GM12801 (cell line): ENCODE data around the gene LMF1.

Experiments
- TF ChIP-seq, protein P1 (sequence below): IDR thresholded peaks from one replicate; pipeline ENCODE4 v1.5.1; 2011; ENCODE audit warnings: control low read depth; ENCODE audit not compliant: insufficient read length; ENCODE audit errors: extremely low read depth

LMF1 gene

DNA sequence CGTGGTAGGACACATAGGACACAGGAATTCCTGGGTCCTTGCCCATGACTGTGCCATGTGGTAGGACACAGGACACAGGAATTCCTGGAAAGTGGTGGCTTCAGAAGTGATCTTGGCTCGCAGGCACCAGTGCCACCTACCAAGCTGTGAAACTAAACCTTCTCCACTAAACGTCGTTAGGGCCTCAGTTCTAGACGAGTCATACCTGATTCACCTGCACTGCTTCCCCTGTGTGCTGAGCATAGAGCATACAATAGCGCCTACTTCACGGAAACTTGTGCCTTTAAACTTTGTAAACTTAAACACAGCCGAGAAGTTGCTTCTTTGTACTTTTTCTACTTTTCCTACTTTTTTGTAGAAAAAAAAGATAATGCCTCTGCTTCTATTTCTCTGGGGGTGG is 15.6 kb upstream of the LMF1 start:
- TF ChIP-seq, protein P1, sequence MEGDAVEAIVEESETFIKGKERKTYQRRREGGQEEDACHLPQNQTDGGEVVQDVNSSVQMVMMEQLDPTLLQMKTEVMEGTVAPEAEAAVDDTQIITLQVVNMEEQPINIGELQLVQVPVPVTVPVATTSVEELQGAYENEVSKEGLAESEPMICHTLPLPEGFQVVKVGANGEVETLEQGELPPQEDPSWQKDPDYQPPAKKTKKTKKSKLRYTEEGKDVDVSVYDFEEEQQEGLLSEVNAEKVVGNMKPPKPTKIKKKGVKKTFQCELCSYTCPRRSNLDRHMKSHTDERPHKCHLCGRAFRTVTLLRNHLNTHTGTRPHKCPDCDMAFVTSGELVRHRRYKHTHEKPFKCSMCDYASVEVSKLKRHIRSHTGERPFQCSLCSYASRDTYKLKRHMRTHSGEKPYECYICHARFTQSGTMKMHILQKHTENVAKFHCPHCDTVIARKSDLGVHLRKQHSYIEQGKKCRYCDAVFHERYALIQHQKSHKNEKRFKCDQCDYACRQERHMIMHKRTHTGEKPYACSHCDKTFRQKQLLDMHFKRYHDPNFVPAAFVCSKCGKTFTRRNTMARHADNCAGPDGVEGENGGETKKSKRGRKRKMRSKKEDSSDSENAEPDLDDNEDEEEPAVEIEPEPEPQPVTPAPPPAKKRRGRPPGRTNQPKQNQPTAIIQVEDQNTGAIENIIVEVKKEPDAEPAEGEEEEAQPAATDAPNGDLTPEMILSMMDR = no peak

DNA sequence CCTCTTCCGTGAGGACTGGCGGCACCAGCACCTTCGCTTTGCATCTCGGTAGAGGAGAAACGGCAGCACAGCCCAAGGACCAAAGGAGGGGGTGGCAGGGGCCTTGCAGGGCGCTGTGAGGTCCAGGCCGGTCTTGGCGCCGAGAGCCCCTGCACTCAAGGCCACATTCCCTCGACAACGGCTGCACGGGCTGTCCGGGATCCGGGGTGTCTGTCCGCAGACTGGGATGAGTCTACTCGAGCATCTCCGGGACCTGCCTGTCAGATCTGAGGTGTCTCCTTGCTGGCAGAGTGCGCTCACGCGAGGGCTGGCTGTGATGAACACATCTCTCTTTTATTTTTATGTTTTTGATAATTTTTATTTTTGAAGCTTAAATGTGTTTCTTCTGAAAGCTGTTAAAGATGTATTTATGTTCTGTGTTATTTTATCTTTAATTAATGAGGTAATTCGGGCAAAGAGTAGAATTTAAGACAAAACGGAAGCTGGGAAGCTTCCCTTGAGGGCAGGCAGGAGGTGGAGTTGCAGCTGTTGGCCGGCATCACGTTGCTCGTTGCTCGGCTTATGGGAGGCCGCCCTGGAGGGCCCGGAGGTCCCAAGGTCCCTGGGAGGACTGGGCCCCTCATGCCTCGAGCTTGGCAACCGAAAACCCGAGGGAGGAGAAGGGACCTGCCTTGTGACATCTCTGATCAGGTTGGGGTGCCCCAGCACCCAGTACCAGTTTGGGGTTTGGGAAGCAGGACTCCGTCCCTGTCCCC is 15.0 kb upstream of the LMF1 start:
- TF ChIP-seq, protein P1 = no peak

DNA sequence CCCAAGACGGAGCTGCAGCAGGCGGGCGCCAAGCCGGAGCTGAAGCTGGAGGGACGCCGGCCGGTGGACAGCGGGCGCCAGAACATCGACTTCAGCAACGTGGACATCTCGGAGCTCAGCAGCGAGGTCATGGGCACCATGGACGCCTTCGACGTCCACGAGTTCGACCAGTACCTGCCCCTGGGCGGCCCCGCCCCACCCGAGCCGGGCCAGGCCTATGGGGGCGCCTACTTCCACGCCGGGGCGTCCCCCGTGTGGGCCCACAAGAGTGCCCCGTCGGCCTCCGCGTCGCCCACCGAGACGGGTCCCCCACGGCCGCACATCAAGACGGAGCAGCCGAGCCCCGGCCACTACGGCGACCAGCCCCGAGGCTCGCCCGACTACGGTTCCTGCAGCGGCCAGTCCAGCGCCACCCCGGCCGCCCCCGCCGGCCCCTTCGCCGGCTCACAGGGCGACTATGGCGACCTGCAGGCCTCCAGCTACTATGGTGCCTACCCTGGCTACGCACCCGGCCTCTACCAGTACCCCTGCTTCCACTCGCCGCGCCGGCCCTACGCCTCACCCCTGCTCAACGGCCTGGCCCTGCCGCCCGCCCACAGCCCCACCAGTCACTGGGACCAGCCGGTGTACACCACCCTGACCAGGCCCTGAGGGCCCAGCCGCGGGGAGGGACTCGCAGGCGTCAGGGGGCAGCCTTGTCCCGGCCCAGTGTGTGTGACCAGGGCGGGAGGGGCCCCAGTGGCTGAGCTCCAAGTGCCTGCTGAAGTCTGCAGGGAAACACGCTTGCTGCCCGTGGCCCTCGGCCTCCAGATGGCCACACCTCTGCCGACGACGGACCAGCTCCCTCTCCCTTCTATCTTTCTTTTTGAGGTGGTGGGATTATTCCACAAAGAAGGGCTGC is 14.2 kb upstream of the LMF1 start:
- TF ChIP-seq, protein P1 = no peak

DNA sequence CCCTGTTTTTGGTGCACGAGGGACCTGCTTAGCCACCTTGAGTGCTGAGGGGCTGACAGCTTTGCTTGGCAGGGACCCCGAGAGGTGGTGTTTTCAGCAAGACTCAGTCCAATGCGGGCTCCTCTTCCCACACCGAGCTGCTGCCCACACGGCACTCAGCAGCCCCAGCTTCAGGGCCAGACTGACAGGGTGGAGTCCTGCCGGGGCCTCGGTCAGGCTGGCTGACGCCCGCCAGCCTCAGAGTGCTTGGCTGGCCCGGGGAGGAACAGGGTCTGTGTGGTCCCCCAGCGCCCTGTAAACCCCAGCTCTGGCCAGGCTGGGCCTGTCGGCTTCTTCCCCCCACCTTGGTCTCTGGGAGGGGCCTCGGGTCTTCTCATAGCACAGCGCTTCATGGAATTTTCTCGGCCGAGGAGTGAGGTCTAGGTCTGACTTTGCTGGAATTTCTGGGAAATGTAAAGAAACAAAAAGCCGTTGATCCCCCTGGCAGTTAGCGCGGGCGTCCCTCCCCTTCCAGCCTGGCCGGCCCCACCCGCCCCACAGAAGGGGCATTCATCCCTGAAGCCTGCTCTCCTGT is 13.4 kb upstream of the LMF1 start:
- TF ChIP-seq, protein P1 = no peak

DNA sequence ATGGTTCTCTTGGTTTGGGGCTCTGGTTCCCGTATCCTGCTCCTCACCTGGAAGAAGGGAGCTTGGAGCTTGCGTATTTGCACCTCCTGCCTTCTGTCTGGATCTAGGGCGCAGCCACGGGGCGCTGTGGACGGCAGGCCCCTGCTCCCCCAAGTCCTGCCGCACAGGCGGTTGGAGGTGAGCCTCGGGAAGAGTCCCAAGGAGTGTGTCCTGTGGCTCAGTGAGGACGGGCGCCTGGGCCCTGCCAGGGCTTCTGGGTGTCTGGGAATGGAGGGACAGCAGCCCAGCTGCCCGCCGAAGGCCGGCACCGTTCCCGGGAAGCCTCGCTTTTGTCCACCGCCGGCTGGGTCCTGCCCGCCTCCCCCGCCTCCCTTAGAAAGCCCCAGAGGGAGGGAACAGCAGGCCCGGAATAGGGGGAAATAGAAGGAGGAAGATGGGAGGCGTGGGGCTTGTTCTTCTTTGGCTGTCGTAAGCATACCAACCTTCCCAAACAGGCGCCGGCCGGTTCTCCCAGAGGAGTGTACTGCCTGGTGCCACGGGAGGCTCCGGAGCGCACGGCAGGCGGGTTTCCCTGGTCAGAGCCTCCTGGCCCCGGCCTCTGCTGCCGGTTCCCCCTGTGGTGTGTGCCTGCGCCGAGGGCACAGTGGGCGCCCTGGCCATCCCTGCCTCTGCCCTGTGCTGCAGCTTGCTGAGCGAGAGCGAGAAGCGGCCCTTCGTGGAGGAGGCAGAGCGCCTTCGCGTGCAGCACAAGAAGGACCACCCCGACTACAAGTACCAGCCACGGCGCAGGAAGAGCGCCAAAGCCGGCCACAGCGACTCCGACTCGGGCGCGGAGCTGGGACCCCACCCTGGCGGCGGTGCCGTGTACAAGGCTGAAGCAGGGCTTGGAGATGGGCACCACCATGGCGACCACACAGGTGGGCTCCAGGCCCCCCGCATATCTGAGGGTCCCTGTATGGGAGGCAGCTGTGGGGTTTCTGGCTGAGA is 12.6 kb upstream of the LMF1 start:
- TF ChIP-seq, protein P1 = no peak

DNA sequence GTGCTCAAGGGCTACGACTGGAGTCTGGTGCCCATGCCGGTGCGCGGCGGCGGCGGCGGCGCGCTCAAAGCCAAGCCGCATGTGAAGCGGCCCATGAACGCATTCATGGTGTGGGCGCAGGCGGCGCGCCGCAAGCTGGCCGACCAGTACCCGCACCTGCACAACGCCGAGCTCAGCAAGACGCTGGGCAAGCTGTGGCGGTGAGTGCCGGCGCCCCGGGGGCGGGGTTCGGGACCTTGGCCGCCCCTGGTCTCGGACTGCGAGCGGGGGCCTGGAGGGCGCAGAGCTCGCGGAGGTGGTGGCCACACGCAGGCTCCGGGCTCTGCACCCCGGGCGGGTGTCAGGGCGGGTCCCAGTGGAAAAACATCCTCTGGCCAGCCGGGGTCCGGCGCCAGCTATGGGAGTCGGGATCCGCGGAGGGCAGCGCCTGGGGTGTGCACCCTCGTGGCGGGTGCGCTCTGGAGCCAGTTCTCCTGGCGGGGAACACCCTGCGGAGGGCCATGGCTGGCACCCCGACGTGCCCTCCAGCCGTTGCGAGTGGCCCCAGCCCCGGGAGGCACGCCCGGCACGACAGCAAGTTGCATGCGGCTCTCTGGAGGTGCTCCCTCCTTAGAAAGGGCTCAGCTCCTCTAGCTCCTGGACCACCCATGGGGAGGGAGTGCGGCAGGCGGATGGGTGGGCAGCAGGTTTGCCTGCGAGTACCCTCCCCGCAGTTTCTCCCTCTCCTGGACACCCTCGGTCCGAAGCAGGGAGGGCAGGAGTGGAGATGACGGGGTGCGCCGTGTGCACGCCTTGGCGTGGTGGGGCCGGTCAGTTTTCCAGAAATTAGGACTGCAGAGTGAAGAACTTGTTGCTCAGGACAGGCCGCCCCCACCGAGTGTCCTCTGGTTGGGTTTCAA is 11.6 kb upstream of the LMF1 start:
- TF ChIP-seq, protein P1 = no peak
